GM21529 (cell line): ENCODE data around the gene HM13.
"Not testable (repeated sequence)": the region's sequence is repeated elsewhere in the genome, so short reads cannot be mapped to it uniquely, and the experiment has no call there.

ENCODE experiments used
- ATAC-seq: cut with Tn5 transposase; IDR thresholded peaks from one replicate; pipeline ENCODE4 v1.9.1; 2021; ENCODE audit not compliant: unreplicated experiment

Gene HM13

GRCh38 chr20:31606804-31607639 lies 92.8 kb downstream of the HM13 start:
- no peak for ATAC-seq

GRCh38 chr20:31607640-31608250 lies 93.5 kb downstream of the HM13 start:
- ATAC-seq = no peak

GRCh38 chr20:31608251-31608945 lies 94.2 kb downstream of the HM13 start:
- no peak for ATAC-seq

GRCh38 chr20:31612271-31612640 lies 98.0 kb downstream of the HM13 start:
- ATAC-seq = not testable (repeated sequence)

- ATAC-seq = no peak
These were observed 101.2 kb downstream of the HM13 start for GRCh38 chr20:31615416-31615815.

- ATAC-seq = no peak
These were observed 103.3 kb downstream of the HM13 start for GRCh38 chr20:31617432-31618104.
